Muscle layer of duodenum (tissue), 2 donors: ENCODE results near the gene POLR2F.
A peak's percentile ranks its signal among the peaks of the same experiment; 100 is the strongest.

Source experiments
- H3K27ac ChIP-seq: one replicate; pipeline ENCODE4 v1.7.0; 2013; ENCODE audit warnings: mild to moderate bottlenecking, low read length
- H3K27me3 ChIP-seq: one replicate; pipeline ENCODE4 v1.7.0; 2013; ENCODE audit warnings: low read depth, mild to moderate bottlenecking, control low read depth, low read length
- H3K36me3 ChIP-seq, 2 donors: one replicate each; pipeline ENCODE4 v1.7.0; 2013; ENCODE audit warnings: low read length in 2 of 2, control low read depth in 1 of 2, mild to moderate bottlenecking in 1 of 2; ENCODE audit not compliant: insufficient read depth in 2 of 2, control insufficient read depth in 1 of 2
- H3K4me1 ChIP-seq, 2 donors: one replicate each; pipeline ENCODE4 v1.7.0; 2013; ENCODE audit warnings: low read length in 2 of 2, mild to moderate bottlenecking in 2 of 2, control low read depth in 1 of 2, moderate library complexity in 1 of 2; ENCODE audit not compliant: insufficient read depth in 2 of 2, control insufficient read depth in 1 of 2
- H3K4me3 ChIP-seq, 2 donors: one replicate each; pipeline ENCODE4 v1.7.0; 2013; ENCODE audit warnings: low read length in 2 of 2, low read depth in 1 of 2, mild to moderate bottlenecking in 1 of 2
- H3K9me3 ChIP-seq, 2 donors: one replicate each; pipeline ENCODE4 v1.7.0; 2013; ENCODE audit warnings: low read length in 2 of 2, control low read depth in 1 of 2, mild to moderate bottlenecking in 1 of 2; ENCODE audit not compliant: control insufficient read depth in 1 of 2
- donor health status: healthy.

The POLR2F gene

GRCh38 chr22:37926771-37927636 lies 26.5 kb upstream of the POLR2F start:
- Histone ChIP-seq H3K36me3 (peaks cover 42 to 76% of the 10 kb centered on the region in 2 donors), H3K4me1 (peaks cover 0 to 26% of the 10 kb centered on the region in 2 donors), H3K9me3 (no peaks in the 10 kb centered on the region), H3K27me3 (no peaks in the 10 kb centered on the region), H3K4me3 (no peak overlapping the region), H3K27ac (no peak overlapping the region)

- Histone ChIP-seq H3K27ac (no peak overlapping the region), H3K27me3 (no peaks in the 10 kb centered on the region), H3K4me3 (no peak overlapping the region), H3K9me3 (no peaks in the 10 kb centered on the region), H3K4me1 (peaks cover 0 to 26% of the 10 kb centered on the region in 2 donors), H3K36me3 (peaks cover 46 to 79% of the 10 kb centered on the region in 2 donors)
Observed at GRCh38 chr22:37927637-37927936, 25.9 kb upstream of the POLR2F start.

- Histone ChIP-seq H3K27me3 (no peaks in the 10 kb centered on the region), H3K4me3 (no peak overlapping the region), H3K9me3 (no peaks in the 10 kb centered on the region), H3K36me3 (peaks cover 46 to 77% of the 10 kb centered on the region in 2 donors), H3K4me1 (peaks cover 5 to 43% of the 10 kb centered on the region in 2 donors), H3K27ac (no peak overlapping the region)
Observed at GRCh38 chr22:37929390-37929789, 24.1 kb upstream of the POLR2F start.

GRCh38 chr22:37930270-37930951 lies 23.1 kb upstream of the POLR2F start:
- Histone ChIP-seq H3K4me3 (no peak overlapping the region), H3K27me3 (no peaks in the 10 kb centered on the region), H3K27ac (no peak overlapping the region), H3K9me3 (no peaks in the 10 kb centered on the region), H3K36me3 (peaks cover 38 to 68% of the 10 kb centered on the region in 2 donors), H3K4me1 (peaks cover 5 to 36% of the 10 kb centered on the region in 2 donors)

GRCh38 chr22:37930952-37931440 lies 22.5 kb upstream of the POLR2F start:
- Histone ChIP-seq H3K9me3 (no peaks in the 10 kb centered on the region), H3K27ac (no peak overlapping the region), H3K36me3 (peaks cover 32 to 62% of the 10 kb centered on the region in 2 donors), H3K4me3 (no peak overlapping the region), H3K27me3 (no peaks in the 10 kb centered on the region), H3K4me1 (peaks cover 5 to 36% of the 10 kb centered on the region in 2 donors)

- H3K27me3 ChIP-seq: no peaks in the 10 kb centered on the region
- no peak overlapping the region for H3K4me3 ChIP-seq
- no peak overlapping the region for H3K27ac ChIP-seq
- H3K4me1 ChIP-seq: peaks cover 5 to 31% of the 10 kb centered on the region in 2 donors
- H3K9me3 ChIP-seq: no peaks in the 10 kb centered on the region
- H3K36me3 ChIP-seq: peaks cover 28 to 58% of the 10 kb centered on the region in 2 donors
Observed at GRCh38 chr22:37931893-37932389, 21.6 kb upstream of the POLR2F start.

- Histone ChIP-seq H3K36me3 (peaks cover 30 to 58% of the 10 kb centered on the region in 2 donors), H3K9me3 (no peaks in the 10 kb centered on the region), H3K27ac (no peak overlapping the region), H3K27me3 (no peaks in the 10 kb centered on the region), H3K4me3 (no peak overlapping the region), H3K4me1 (peaks cover 5 to 31% of the 10 kb centered on the region in 2 donors)
Observed at GRCh38 chr22:37932401-37932800, 21.1 kb upstream of the POLR2F start.

GRCh38 chr22:37932821-37933578 lies 20.5 kb upstream of the POLR2F start:
- H3K36me3 ChIP-seq: peaks cover 33 to 58% of the 10 kb centered on the region in 2 donors

GRCh38 chr22:37933711-37934376 lies 19.7 kb upstream of the POLR2F start:
- Histone ChIP-seq H3K36me3 (peaks cover 30 to 53% of the 10 kb centered on the region in 2 donors), H3K4me1 (peaks cover 5 to 31% of the 10 kb centered on the region in 2 donors), H3K4me3 (no peak overlapping the region)

More at GRCh38 chr22:37932821-37933578, 20.5 kb upstream of the POLR2F start:
- Histone ChIP-seq H3K27me3 (no peaks in the 10 kb centered on the region), H3K4me3 (no peak overlapping the region), H3K27ac (peak overlapping the region; percentile 31), H3K4me1 (peaks cover 5 to 31% of the 10 kb centered on the region in 2 donors), H3K9me3 (no peaks in the 10 kb centered on the region)

GRCh38 chr22:37940698-37941376 lies 12.7 kb upstream of the POLR2F start:
- H3K4me1 ChIP-seq: no peaks in the 10 kb centered on the region
- no peaks in the 10 kb centered on the region for H3K9me3 ChIP-seq
- peaks cover 33 to 63% of the 10 kb centered on the region in 2 donors for H3K36me3 ChIP-seq
- no peak overlapping the region for H3K4me3 ChIP-seq
- no peak overlapping the region for H3K27ac ChIP-seq
- H3K27me3 ChIP-seq: no peaks in the 10 kb centered on the region

More at GRCh38 chr22:37933711-37934376, 19.7 kb upstream of the POLR2F start:
- Histone ChIP-seq H3K27me3 (no peaks in the 10 kb centered on the region), H3K9me3 (no peaks in the 10 kb centered on the region), H3K27ac (peak overlapping the region; percentile 31)
